Fibroblast of lung (primary cell): Measurements from ENCODE around the gene ASXL1. TPM values are rescaled to one million over a fixed set of nuclear protein-coding genes. Genes with fewer than 3 reads are reported as not detected.
A peak's percentile ranks its signal among the peaks of the same experiment; 100 is the strongest.

Experiments
- DNase-seq, 2 donors: peaks; one replicate each; pipeline versions ENCODE4 v3.0.0 to v3.0.0-alpha.2; 2010; ENCODE audit warnings: low read depth in 2 of 2
- H2AFZ ChIP-seq: 2 replicates; pipeline ENCODE4 v1.5.1; 2012; ENCODE audit warnings: low read length, control low read depth, inconsistent platforms
- H3K27ac ChIP-seq: 2 replicates; pipeline ENCODE4 v1.5.1; 2011; ENCODE audit warnings: low read length, control low read depth; ENCODE audit not compliant: insufficient read depth
- H3K27me3 ChIP-seq: 2 replicates; pipeline ENCODE4 v1.5.1; 2011; ENCODE audit warnings: mild to moderate bottlenecking, low read length; ENCODE audit not compliant: control insufficient read depth, insufficient read depth
- H3K36me3 ChIP-seq: 2 replicates; pipeline ENCODE4 v1.5.1; 2011; ENCODE audit warnings: low read length; ENCODE audit not compliant: control insufficient read depth, insufficient read depth
- H3K4me1 ChIP-seq: 2 replicates; pipeline ENCODE4 v1.5.1; 2011; ENCODE audit warnings: low read length; ENCODE audit not compliant: control insufficient read depth, insufficient read depth; ENCODE audit errors: extremely low read depth
- H3K4me2 ChIP-seq: 2 replicates; pipeline ENCODE4 v1.5.1; 2011; ENCODE audit warnings: low read length, control low read depth; ENCODE audit not compliant: insufficient read depth; ENCODE audit errors: extremely low read depth
- H3K4me3 ChIP-seq, 4 experiments: fragments of 200-600 bp in 1 of 4; sonication (generic) in 1 of 4; replicated peaks in 1 of 4; 2 replicates each; pipeline ENCODE4 v1.5.1; 2011 to 2016; ENCODE audit warnings: low read length in 4 of 4, low read depth in 3 of 4, mild to moderate bottlenecking in 3 of 4, control low read depth in 2 of 4, inconsistent platforms in 1 of 4, mixed read lengths in 1 of 4; ENCODE audit not compliant: insufficient read depth in 1 of 4; ENCODE audit errors: control extremely low read depth in 1 of 4
- H3K79me2 ChIP-seq: 2 replicates; pipeline ENCODE4 v1.5.1; 2012; ENCODE audit warnings: mild to moderate bottlenecking, low read length, inconsistent platforms; ENCODE audit not compliant: control insufficient read depth, insufficient read depth
- H3K9ac ChIP-seq: 2 replicates; pipeline ENCODE4 v1.5.1; 2011; ENCODE audit warnings: mild to moderate bottlenecking, low read length, control low read depth; ENCODE audit not compliant: insufficient read depth
- H3K9me3 ChIP-seq: 2 replicates; pipeline ENCODE4 v1.5.1; 2012; ENCODE audit warnings: low read depth, low read length; ENCODE audit not compliant: control insufficient read depth, insufficient read depth
- H4K20me1 ChIP-seq: 2 replicates; pipeline ENCODE4 v1.5.1; 2011; ENCODE audit warnings: low read length; ENCODE audit not compliant: control insufficient read depth, insufficient read depth; ENCODE audit errors: extremely low read depth
- CTCF ChIP-seq, 2 donors: IDR thresholded peaks in 1 of 2; conservative IDR thresholded peaks in 1 of 2; 1 replicate in 1 of 2; 2 replicates in 1 of 2; pipeline ENCODE4 v1.5.1; 2011 to 2012; ENCODE audit warnings: low read length in 2 of 2, control low read depth in 1 of 2, inconsistent platforms in 1 of 2, low read depth in 1 of 2, mild to moderate bottlenecking in 1 of 2
- EZH2 ChIP-seq: IDR thresholded peaks from 2 replicates; pipeline ENCODE4 v1.5.1; 2012; ENCODE audit warnings: low read length, control low read depth, mild to moderate bottlenecking; ENCODE audit errors: missing control alignments
- polyA plus RNA-seq, 2 donors: library from polyadenylated mRNA; depleted of rRNA in 1 of 2; stranded (reverse) in 1 of 2; unstranded in 1 of 2; fragments of >200 nt; gene quantifications; 2 replicates each; pipeline ENCODE4 v1.2.1, GENCODE V29; 2011 to 2012; ENCODE audit warnings: missing spikeins in 1 of 2
- total RNA-seq: library from RNA; depleted of rRNA; stranded (reverse); fragments of >200 nt; gene quantifications from 2 replicates; pipeline ENCODE4 v1.2.1, GENCODE V29; 2014

ASXL1 gene
- total and polyA plus RNA-seq, 2 donors (not counting 1 experiment from before 2014, with no cell fraction given) = 38.0 to 41.1 TPM

GRCh38 chr20:32474967-32475811, 117.1 kb downstream of the ASXL1 start:
- Histone ChIP-seq H3K9ac (peak overlapping the region; percentile 65), H3K27me3 (no peaks in the 10 kb centered on the region), H3K36me3 (peaks cover 2% of the 10 kb centered on the region), H3K4me3 (peak overlapping the region; percentile 29 to 62 (median 43)), H3K79me2 (peaks cover 14% of the 10 kb centered on the region), H3K9me3 (no peaks in the 10 kb centered on the region), H3K4me1 (peaks cover 24% of the 10 kb centered on the region), H3K4me2 (peak overlapping the region; percentile 77), H3K27ac (peak overlapping the region; percentile 68), H2AFZ (peak overlapping the region; percentile 22), H4K20me1 (no peaks in the 10 kb centered on the region)
- TF ChIP-seq CTCF (conservative IDR thresholded peaks at IDR 0.05 in 1 of 2, IDR thresholded peaks at IDR 0.05 in 1 of 2; ENCODE audit: low read depth in 1 of 2, low read length in 2 of 2) (no peak), EZH2 (no peak)
- DNase-seq = peak; percentile 96 to 97

DNA sequence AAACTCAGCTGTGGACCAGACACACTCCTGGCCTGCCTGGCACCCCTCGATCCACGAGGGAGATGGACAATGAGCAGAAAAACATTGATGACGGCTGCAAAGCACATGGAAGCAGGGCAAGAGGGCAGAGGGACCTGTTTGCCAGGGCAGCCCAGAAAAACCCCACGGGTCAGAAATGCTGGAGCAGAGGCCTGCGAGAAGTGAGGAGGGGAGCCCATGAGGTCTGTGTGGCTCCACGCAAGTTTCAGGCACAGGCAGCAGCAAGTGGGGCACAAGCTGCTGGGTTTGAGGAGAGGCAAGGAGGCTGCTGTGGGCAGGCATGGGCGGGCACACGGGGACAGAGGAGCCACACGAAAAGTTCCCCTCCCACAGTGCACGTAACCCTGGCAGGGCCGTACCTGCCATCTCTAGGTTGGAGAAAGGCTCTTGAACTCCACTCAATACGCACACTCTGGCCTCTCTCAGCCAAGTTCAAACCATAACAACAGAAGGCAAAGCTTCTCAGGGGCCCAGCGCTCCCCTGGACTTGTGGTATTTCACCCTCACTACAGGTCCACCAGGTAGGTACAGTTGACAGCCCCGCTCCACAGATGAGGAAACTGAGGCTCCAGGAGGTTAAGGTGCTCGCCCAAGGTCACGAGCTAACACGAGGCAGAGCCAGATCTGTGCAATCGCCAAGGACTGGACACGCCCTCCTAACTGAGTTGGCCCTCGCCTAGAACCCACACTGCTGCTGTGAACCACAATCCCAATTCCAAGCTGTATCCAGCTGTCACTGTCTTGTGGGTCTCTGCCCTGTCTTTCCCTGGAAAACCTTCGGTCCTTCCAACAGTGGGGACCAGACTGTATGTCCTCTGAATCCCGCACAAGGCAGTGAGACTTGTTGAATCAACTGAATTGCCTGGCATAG, 118.8 kb downstream of the ASXL1 start:
- no peak overlapping the region for H3K9ac ChIP-seq
- H3K4me3 ChIP-seq = no peak overlapping the region
- H3K9me3 ChIP-seq = no peaks in the 10 kb centered on the region
- H4K20me1 ChIP-seq = no peaks in the 10 kb centered on the region
- H3K36me3 ChIP-seq = peaks cover 2% of the 10 kb centered on the region
- no peak overlapping the region for H2AFZ ChIP-seq
- no peak for TF ChIP-seq CTCF (conservative IDR thresholded peaks at IDR 0.05 in 1 of 2, IDR thresholded peaks at IDR 0.05 in 1 of 2; ENCODE audit: low read depth in 1 of 2, low read length in 2 of 2)
- TF ChIP-seq EZH2 = no peak
- H3K4me2 ChIP-seq = no peak overlapping the region
- peaks cover 24% of the 10 kb centered on the region for H3K4me1 ChIP-seq
- H3K27me3 ChIP-seq = no peaks in the 10 kb centered on the region
- DNase-seq = no peak
- peaks cover 17% of the 10 kb centered on the region for H3K79me2 ChIP-seq
- H3K27ac ChIP-seq = no peak overlapping the region
